NCI-H2107 treated with DMSO at 0.1 percent for 48 hours (cell line): Measurements from ENCODE around the gene ANKRD22.

Experiments
- DNase-seq: peaks from one replicate; lab custom pipeline; 2025; ENCODE audit not compliant: unreplicated experiment; lab: John Stamatoyannopoulos, UW

The ANKRD22 gene

DNA sequence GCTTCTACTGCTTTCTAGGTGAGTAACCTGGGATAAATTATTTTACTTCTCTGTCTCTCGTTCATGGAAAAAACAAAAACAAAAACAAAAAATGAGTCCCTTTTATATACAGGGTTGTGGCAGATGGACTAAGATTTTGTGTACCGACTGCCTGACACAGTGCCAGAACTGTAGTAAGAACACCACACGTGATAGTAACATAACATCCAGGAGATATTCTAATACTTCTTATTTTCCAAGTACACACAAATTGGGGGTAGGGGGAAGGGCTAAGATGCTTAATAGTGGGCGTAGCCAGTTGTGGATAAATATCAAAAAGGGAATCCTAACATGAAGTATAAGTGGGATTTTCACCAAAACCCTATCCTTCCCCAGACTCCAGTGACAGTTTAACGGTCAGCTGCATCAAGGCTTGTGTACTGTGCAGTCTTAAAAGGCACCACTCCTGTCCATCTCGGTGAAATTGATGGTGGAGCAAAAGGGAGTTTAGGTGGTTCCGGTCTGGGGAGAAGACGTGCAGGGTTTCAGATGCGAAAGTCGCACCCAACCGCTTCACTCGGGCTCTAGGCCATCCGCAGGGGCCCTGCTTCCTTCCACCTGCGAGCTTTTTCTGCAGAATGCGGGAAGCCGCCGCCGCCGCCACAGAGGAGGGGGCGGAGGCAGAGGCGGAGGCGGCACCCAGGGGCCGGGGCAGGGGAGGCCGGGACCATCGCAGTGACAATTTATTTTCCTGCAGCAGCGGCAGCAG is 28.1 kb upstream of the ANKRD22 start, which contains the start of gene STAMBPL1:
STAMBPL1 (plus strand) TSS at position 712 of the 748 bp plus-strand sequence. CDS start 21,464 bp downstream, outside the sequence.
- no peak for DNase-seq

DNA sequence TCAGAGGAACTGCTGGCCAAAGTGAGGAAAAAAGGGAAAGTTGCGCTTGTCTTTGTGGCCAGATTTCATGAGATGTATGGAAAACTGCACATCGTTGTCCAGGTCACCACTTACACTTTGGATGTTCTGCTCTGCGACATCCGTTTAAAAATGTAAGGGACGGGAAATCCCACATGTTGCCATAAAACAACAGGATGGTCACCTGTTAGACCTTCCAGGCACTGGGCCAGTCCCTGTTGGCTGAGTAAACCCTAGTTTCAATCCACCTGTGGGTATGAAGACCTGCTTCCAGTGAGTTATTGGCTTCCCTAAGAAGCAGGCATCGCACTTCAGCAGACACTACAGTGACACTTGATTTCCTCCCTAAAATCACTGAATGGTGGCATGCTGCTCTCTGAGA is 25.7 kb upstream of the ANKRD22 start:
- no peak for DNase-seq

GRCh38 chr10:88875081-88875480 is 23.4 kb upstream of the ANKRD22 start:
- no peak for DNase-seq

DNA sequence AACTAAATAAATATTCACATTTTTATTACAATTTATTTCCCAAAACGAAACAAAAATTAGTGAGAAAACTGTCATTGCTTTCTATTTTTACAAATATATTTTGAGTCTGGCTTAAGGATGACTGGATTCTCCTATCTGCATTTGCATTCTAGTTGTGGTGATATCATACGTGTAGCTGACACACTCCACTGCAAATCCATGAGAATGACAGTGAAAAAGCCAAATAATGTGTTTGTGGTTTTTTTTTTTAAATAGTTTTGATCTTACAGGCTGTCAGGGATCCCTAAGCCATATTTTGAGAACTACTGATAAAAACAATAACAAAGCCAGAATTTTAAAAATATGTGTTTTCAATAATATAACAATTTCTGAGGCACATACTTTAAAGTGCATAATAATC is 22.6 kb upstream of the ANKRD22 start:
- no peak for DNase-seq

GRCh38 chr10:88873757-88874156 is 22.1 kb upstream of the ANKRD22 start:
- no peak for DNase-seq

DNA sequence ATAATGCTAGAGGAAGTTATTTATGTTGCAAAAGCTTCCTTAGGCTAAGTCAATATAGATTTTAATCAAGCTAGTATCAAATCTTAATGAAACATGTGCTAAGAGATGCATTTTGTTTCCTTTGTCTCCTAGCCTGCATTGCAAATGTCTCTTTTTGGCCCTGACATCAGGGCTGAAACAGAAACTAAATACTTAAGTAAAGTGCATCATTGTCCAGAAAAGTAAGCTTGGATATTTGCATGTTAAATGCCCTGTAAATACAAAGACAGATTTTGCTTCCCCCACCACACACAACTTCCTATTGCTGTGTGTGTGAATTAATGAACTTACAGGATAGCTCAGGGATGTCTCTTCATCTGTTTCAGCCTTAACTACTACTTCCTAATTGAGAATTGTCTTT is 18.4 kb upstream of the ANKRD22 start:
- no peak for DNase-seq

GRCh38 chr10:88866454-88866853 is 14.8 kb upstream of the ANKRD22 start:
- no peak for DNase-seq

DNA sequence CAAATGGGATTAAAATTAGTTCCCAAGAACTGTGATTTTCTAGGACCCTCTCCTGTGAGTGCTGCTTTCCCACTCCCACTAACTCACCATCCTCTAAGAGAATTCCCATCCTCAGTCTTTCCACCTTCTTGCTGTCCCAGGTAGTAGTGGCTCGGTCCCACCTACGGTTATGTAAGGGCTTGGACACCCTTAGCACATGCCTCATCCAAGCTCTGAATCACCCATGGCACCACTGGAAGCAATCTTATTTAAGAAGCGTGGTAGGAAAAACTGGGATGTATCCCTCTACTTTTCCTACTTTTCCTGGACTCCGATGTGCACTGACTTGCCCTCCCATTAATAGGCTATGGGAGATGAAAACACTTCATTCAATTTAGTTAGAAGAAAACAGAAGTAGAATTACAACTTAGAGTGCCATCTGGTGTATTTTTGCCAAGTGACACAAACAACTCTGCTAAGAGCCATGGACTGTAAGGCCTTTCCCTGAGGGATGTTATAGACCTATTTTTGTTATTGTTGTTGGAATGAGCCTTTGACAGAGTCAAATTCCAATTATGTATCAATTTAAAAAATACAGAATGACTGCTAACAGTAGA is 13.7 kb upstream of the ANKRD22 start:
- no peak for DNase-seq

- DNase-seq: no peak
Measured at GRCh38 chr10:88861036-88861435, 9.4 kb upstream of the ANKRD22 start.

GRCh38 chr10:88858491-88858890 is 6.8 kb upstream of the ANKRD22 start:
- no peak for DNase-seq

DNA sequence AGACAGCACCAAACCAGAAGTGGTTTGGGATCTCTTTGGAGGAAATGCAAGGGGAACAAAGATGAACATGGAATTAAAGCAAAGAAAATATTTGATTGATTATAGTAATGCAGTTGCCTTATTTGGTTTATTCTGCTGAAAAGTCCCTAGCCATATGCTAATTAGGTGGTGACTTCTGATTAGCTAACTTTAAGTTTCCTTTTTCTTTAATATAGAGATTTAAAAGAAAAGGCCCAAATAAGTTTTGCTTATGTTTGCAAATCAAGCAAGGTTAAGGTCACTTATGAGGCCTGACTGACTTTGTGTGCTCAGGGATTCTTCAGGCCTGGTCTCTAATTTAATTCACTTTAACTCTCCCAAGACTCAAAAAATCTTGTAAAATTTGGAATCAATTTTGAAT is 6.2 kb upstream of the ANKRD22 start:
- DNase-seq: no peak

GRCh38 chr10:88854684-88855083 is 3.0 kb upstream of the ANKRD22 start:
- DNase-seq: no peak

GRCh38 chr10:88853155-88853881 is 1.7 kb upstream of the ANKRD22 start:
- DNase-seq: no peak

DNA sequence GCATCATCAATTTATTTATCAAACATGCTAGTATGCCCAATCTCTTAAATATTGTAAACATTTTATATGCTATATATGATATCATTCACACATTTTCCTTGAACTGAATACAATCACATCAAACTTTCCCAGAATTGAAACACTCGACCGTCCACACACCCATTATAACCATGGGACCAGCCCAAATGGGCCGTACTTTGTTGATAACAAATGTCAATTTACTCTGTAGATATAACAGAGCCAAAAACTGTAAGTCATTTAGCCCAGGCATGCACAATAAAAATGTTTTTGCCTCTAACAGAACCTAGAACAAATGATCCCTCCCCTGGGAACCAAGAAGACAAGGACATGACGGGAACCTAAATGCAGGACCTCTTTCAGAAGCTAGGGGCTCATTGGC is 683 bp upstream of the ANKRD22 start:
- DNase-seq: no peak

GRCh38 chr10:88850712-88851111 is 932 bp downstream of the ANKRD22 start:
- no peak for DNase-seq

DNA sequence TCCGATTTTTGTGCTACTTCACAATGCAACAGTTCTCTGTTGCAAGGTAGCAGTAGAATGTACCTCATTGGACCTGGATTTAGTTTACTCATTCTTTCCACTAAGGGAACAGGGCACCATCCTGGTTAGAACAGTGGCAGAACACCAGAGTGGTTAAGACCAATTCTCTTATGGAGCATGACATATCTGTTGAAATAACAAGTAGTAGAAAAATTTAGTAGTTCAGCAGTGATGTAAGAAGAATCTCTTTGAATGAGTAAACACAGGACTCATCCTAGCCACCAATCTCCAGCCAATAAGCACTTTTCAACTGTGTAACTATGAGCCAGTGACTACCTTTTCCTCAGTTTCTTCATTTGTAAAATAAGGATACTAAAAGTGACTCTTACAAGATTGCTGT is 2.4 kb downstream of the ANKRD22 start:
- DNase-seq: no peak

DNA sequence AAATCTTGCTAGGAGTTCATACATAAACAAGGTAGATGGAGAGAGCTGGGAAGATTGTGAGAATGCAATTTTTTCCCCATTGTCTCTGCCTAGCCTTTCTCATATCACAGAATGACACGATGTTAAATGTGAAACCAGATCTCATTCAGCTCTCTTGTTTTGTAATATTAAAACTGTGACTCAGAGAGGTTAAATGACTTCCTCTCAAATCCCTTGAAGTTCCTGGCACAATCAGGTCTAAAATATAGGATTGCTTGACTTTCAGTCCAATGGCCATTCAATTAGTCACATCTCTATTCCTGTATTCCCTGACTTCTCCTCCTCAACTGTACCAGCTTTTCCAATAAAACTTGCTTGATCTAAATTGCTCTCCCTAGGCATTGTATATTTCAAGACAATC is 3.1 kb downstream of the ANKRD22 start:
- DNase-seq: no peak

DNA sequence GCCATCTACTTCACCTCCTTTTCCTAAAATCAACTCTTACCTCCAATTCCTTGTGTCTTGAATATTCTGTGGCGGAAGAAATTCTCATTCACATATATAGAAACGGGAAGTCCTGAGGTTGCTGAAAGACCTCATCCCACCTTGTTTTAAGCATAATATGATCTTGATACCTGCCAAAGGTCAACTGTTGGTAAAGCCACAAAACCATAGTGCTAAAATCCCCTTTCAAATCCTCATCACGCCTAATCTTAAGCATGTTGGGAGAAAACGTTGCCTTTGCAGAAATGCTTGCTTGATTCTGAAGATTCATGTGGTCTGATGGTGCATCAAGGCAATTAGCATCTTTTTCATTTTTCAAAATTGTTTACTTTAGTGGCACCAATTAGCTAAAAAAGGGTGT is 8.5 kb downstream of the ANKRD22 start:
- no peak for DNase-seq

- no peak for DNase-seq
Measured at GRCh38 chr10:88841316-88842111, 10.1 kb downstream of the ANKRD22 start.

- no peak for DNase-seq
Measured at GRCh38 chr10:88840881-88841280, 10.8 kb downstream of the ANKRD22 start.

DNA sequence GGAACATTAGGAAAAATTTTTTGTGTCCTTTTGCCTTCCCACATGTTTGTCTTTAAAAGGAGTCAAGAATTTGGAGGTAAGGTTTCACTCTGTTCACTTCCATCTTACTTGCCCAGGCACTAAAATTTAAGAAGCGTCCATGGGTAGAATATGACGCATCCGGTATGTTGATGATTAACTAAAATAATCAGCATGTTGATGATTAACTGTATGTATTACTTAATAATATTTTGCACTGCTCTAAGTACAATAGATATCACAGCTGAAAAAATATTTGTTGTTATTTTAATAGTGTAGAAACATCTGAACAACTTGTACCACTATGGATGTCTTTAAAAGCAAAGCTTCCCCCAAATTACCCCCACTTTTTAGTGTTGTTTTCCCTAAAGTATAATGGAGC is 11.5 kb downstream of the ANKRD22 start:
- DNase-seq: no peak
